Cerebellar nuclear complex (tissue), 1 donor: ENCODE data around the gene AP1B1.

Source experiments
- DNase-seq, 2 experiments: peaks; one replicate each; lab custom pipeline; 2025; lab: John Stamatoyannopoulos, UW

The AP1B1 gene

DNA sequence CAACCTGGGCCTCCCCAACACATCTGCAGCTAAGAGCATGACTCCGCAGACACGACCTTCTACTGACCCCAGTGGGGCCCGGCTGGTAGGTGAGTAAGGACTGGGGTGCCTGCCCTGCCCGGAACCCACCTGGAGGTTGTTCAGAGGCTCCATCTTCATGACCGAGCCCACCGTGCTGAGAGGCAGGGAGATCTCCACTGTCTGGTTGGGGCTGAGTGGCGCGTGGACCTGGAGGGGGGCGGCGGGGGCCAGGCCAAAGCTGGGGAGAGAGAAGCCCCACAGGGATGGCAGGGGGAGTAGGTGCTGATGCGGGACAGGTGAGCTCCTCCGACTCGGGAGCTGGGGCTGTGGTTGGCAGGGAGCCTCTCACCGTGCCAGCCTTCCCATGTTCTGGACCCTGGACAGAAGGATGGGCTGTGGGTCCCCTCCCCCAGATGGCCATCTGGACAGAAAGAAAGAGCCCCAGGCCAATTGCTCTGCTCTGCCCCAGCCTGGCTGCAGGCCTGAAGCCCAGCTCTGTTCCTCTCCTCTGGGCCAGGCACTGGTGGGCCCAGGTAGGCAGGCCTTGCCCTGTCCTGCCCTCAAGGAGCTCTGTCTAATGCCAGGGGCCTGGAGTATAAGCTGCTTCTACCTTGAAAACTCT, 56.6 kb downstream of the AP1B1 start:
- no peak for DNase-seq

DNA sequence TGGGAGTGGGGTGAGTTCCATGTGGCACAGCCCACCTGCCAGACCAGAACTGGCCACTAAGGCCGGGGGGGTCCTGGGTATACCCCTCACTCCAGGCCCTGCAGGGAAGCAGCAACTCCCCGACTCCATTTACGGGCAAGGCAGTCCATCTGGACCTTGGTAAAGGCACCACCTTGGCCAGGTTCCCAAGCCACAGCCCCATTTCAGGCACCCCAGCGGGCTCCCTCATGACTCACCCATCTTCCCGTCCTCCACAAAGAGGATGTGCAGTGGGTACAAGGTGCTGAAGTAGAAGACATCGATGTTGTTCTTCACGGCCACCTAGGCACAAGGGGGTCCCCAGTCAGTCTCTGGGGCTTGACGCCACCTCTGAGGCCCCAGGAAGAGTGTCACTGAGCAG, 57.2 kb downstream of the AP1B1 start:
- no peak for DNase-seq

DNA sequence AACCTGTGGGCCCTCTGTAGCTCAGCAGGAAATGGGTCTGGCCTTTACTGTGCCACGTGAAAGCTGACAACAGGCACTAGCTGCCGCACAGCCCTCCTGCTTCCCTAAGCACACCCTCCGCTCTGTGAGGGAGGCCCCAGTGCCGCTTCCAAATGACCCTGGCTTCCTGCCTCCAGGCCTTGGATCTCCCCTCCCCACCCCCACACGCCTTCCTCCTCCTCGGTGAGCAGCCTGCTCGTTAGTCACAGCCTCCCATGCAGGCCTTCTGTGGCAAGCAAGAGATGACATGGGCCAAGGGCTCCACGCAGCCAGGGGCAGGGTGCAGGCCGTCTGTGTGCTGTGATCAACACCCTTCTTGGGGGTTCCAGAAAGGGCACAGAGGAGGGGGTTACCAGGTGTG, 57.6 kb downstream of the AP1B1 start:
- DNase-seq, result no peak

DNA sequence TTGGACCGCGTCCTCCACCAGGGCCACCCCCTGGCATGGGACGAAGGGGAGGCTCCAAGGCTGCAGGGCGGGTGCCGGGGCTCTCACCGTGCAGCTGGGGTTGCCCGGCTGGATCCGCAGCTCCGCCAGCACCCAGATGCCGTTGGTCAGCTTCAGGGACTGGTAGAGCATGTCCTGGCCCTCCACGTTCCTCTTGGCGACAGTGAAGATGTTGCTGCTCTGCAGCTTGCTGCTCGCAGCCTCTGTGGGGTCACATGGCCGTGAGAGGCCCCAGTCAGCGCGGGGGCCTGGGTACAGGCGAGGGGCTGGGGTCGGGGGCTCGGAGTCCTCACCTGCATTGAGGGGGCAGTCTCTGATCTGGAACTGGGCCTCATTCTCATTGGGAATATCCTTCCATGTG, 58.1 kb downstream of the AP1B1 start:
- DNase-seq, result no peak

DNA sequence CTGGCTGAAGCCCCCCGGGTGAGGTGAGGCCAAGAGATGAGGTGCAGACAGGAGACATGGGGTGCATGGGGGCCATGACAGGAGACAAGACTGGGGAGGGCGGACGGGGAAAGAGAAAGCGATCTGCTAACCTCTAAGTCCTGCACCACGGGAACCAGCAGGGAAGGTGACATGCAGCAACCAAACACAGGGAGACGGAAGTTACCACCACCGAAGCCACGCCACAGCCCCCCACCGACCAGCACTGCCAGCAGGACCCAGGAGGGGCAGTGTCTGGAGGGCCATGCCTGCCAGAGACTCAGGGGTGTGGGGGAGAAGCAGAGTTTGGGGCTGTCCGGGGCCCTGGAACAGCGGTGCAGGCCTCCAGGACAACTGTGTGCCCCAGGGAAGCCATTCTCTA, 58.8 kb downstream of the AP1B1 start:
- no peak for DNase-seq

DNA sequence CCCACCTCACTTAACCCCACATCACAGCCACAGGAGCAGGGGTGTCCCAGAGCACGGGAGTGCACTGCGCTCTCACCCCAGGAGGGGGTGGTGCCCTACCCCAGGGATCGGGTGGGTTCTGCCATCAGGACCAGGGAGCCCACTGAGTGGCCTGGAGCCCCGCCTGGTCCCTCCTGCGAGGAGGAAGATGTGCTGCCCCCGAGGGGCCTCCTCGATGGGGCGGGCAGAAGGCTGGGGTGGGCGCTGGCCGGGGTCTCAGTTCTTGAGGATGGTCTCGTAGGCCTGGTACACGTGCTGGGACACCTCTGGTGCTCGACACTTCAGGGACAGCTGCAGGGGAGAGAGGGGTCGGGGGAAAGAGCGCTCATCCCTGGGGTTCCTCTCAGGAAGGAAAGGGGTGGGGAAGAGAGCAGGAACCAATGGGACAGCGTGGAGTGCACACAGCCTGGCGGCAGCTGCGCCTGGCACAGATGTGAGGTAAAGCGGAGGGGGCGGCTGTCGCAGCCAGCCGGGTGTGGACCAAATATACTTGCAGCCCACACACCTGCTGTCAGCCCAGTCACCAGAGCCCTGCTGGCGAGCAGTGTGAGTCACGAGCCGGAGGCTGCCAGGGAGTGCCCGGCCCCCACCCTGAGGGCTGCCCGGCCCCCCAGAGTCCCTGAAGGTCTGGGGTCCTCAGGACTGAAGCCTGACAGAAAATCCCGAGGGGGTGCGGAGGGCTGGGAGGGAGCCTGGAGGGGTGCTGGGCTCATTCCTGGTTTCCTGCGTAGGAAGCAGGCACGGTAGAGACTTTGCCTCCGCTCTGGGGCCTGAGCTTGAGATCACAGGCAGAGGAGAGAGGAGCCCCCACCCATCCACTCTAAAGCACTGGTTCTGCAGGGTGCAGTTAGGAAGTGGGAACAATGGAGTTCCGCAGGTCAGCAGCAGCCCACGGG, 59.5 kb downstream of the AP1B1 start:
- DNase-seq, result no peak

DNA sequence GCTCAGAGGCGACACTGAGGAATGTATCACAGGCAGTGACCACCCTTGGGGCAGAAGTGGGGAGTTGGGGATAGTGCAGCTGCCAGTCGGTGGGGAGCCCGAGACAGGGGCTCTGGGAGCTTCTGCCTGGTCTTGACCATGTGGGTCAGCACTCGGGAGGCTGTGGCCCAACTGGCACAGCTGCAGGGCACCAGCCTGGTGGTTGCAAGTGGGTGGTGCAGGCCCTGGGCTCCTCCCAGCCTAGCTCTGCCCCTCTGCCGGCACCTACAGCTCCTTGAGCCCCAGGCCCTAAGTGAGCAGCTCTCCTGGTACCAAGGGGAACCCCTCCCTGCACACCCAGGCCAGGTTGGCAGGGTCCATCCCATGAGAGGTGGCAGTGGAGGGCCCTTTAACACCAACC, 60.3 kb downstream of the AP1B1 start:
- DNase-seq, result no peak

DNA sequence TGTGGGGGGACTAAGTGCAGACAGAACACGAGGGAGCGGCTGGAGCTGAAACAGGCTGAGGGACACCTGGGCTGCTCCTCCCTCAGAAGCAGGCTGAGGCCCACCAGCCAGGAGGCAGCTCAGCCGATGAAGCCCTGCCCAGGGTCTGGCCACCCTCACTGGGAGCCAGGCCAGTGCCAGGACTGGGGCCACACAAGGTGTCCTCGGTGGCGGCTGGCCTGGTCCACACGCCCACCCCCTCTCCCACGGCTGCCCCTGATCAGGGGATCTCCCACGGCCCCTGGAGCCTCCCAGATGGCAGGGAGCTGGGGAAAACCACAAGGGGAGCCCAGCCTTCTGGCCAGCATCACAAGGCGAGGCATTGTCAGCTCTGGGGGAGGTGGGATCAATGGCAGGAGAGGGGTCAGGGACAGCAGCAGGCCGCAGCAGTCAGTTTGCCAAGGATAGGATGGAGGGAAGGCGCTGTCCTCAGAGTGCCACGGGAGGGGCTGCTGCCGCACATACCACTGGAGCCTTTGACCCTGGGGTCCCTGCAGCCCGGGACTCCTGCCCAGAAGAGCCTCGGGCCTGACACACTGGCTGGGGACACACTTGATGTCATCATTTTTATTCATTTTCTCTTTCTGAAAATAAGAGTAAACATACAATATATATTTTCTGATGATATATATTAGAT, 61.1 kb downstream of the AP1B1 start:
- no peak for DNase-seq

DNA sequence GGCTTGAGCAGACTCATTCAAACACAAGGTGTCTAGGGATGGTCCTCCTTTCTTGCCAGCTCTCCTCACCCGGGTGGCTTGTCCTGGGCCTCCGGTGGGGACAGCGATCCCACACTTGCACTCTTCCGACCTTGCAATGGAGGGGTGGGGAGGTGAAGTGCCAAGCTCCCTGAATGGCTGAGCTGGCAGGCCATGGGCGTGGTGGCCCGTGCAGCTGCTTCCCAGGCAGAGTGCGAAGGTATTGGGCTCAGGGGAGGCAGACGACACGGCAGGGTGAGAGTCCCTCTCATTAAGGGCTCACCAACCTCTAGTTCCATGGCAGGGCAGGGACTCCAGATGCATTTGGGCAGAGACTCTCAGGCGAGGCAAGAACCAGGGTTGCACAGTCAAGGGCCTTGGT, 61.9 kb downstream of the AP1B1 start:
- DNase-seq, result no peak

DNA sequence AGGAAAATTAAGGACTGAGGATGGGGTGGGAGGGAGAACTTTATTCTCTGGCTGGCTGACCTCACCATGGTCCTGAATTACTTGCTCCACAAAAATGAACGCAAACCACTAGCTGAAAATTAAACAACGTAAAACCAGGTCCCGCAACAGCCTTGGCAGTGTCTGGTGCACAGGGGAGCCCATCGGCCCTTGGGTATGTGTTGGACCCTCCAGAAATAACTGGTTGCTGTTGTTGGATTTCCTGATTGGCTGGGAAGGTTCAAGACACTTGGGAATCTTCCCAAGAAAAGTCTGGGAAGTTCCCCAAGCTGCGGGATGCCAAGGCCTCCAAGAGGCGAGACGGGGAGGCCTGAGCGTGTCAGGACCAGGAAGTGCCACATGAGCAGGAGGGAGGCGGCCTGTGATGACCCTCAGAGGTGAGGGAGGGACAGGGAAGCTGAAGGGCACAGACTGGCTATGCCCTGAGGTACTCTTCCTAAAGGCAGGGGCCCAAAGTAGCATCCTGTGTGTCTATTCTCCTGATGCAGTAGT, 62.5 kb downstream of the AP1B1 start:
- DNase-seq, result no peak

DNA sequence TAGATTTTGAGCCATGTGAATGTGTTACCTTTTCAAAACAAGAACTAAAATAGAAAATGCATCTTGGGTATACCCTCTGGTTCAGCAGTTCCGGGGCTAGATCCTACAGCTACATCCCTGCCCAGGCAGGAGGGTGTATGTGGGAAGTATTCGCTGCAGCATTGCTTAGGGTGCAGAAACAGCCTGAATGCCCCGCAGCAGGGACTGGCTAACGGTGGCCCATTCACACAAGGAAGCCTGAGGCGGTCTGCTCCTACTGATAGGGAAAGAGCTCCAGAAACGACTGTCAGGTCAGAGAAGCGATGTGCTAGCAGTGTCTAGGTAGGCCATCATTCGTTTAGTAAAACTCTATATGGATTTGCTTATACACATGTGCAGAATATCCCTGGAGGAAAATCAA, 63.0 kb downstream of the AP1B1 start:
- DNase-seq, result no peak

DNA sequence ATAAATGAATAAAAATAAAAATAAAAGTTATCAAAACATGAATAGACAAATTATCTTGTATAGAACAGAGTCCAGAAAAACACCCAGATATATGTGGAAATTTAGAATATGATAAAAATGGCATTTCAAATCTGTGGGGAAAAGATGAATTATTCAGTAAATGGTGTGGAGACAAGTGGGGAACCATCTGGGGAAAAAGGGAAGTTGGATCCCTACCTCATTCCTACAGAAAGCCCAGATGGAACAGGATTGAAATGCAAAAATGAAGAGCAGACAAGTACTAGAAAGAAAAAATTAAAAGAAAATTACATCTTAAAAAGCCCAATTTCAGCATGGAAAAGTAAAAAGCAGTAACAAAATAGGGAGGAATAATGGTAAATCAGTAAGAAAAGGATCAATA, 64.7 kb downstream of the AP1B1 start:
- no peak for DNase-seq

DNA sequence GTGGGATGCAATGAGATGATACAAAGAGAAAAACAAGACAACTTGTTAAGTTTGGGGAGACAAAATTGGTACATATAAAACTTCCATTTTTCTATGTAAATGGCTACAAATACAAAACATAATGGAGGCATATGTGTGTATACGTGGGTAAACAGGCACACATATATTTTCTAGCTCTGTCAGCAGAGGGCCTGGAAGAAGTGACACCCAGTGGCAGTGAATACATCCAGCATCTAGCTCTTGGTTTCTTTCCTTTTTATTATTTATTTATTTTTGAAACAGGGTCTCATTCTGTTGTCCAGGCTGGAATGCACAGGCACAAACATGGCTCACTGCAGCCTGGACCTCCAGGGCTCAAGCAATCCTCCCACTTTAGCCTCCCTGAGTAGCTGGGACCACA, 67.8 kb downstream of the AP1B1 start:
- DNase-seq, result no peak

DNA sequence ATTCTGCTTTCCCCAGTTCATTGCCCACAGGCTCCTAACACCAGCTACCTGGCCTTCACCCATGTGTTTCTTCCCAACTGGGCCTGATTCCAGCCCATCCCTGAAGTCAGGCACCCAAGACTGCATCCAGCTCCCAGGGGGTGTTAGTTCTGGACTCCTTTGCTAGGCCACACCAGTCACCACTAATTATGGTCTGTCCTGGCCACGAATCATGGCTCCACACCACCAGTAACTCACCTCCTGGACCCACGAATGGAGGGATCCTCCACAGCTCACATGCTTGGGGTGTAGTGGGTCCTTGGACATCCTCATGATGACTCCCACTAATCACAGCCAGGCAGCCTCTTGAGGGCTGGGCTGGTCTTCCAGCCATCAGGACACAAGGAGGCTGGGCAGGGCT, 69.3 kb downstream of the AP1B1 start:
- no peak for DNase-seq

DNA sequence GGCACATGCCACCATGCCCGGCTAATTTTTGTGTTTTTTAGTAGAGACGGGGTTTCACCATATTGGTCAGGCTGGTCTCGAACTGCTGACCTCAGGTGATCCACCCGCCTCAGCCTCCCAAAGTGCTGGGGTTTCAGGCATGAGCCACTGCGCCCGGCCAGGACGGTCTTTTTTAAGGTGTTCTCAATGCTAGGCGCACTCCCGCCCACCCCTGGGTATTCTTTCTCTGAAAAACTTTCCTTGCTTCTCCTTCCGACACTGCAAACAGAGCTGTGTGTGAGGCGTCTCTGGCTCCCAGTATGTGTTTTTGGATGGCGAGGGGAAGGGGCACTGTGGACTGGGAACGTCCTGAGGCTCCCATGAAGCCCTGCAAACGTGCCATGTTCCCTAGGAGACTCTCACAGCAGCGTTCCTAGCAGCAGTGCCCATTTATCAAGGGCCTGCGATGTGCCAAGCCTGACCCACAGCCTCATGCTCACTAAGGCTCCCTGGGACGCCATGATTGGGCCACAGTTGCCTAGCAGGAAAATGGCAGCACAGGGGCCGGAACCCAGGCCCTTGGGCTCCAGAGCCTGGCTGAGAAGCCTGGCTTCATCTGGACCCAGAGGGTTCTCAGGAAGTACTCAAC, 70.4 kb downstream of the AP1B1 start:
- DNase-seq, result no peak

DNA sequence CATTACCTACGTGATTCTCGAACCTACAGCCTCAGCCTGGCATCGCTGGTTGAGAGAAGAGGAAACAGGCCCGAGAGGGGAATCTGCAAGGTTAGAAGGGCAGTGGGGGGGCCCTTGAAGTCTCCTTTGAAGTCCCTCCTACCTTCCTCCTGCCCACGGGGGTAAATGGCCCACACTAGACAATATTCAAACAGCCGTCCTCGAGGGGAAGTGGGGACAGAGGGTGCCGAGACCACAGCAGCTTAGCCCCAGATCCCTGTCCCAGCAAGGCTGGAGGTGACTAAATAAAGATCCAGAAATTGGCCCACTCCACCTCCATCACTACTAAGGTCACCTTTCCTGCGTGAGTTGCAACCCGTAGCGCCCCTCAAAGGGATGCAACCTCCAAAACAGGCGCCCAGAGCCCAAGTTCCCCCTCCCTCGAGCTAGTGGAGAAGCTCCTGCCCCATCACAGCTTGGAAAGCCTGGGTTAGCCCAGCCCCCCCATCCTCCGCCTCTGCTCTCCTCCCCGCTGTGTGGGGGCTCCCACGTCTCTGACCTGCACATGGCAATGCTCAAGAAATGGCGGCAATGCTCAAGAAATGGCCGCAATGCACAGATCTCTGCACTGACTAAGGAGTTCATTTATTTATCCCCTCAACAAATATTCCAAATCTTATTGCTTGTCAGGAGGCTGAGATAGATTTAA, 72.1 kb downstream of the AP1B1 start:
- no peak for DNase-seq

DNA sequence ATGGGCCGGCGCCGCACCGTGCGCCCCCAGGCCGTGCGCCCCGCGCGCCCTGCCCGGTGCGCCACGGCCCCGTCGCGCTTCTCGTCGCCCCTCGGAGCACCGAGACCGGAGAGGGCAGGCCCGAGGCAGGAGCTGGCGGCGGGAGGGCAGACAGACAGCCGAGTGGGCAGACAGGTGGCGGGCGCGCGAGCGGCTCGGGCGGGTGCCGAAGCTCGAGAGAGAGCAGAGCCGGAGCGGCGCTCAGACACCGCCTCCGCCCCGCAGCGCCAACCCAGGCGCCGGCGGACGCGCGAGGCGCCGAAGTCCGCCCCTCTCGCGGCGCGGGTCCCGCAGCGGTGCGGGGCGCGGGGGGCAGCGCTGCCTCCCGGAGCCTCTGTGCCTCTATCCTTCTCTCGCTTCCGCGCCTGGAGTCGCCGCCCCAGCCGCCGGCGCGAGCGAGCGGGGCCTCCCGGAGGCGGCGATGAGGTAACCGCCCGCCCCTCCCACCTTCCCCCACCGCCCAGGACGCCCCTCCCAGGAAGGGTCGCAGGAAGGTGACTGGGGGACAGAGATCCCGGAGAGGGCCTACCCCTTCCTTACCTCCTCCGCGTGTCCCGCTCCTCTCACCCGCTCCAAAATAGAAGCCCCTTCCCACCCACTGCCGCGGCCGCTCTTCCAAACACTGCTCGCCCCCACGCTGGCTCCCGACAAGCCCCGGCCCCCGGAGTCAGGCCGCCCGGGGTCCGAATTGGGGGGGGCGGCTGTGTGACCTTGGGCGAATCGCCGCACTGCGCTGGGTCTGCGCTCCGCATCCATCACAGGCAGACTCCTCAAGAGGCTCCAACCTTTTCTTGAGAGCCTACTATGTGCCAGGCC, 72.9 kb downstream of the AP1B1 start, which contains the start of gene RASL10A:
Gene RASL10A, minus strand, starts transcription at position 412 of the 855 bp plus-strand sequence. CDS start 451 bp downstream, outside the sequence.
- no peak for DNase-seq

DNA sequence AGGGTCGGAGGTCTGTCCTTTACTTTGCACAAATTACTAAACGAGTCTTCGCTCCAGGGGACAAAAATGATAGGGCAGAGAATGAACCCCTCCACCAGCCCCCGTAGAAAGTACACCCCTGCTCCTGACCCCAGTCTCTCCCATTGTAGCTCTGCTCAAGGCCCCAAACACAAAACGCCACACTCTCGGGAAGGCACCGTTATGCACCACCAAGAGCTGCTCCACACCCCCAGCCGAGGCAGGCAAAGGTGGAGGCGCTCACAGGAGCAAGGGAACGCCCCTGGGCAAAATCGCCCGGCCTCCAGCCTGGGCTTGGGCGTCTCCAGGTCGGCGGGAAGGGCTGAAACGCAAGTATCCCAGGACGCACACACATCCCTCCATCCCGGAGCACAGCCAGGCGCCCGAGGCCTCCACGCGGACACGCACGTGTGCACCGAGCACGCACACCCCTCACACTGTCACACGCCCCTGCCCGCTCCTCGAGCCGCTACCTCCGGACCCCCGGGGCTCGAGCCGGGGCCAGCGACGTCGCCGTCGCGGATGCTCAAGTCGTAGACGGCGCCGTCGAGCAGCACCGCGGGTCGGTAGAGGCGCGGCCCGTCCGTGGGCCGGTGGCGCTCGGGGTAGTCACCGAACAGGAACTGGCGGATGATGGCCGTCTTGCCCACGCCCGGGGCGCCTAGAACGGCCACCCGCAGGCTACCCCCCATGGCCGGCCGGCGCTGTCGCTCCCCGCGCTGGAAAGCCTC, 73.7 kb downstream of the AP1B1 start:
- no peak for DNase-seq

DNA sequence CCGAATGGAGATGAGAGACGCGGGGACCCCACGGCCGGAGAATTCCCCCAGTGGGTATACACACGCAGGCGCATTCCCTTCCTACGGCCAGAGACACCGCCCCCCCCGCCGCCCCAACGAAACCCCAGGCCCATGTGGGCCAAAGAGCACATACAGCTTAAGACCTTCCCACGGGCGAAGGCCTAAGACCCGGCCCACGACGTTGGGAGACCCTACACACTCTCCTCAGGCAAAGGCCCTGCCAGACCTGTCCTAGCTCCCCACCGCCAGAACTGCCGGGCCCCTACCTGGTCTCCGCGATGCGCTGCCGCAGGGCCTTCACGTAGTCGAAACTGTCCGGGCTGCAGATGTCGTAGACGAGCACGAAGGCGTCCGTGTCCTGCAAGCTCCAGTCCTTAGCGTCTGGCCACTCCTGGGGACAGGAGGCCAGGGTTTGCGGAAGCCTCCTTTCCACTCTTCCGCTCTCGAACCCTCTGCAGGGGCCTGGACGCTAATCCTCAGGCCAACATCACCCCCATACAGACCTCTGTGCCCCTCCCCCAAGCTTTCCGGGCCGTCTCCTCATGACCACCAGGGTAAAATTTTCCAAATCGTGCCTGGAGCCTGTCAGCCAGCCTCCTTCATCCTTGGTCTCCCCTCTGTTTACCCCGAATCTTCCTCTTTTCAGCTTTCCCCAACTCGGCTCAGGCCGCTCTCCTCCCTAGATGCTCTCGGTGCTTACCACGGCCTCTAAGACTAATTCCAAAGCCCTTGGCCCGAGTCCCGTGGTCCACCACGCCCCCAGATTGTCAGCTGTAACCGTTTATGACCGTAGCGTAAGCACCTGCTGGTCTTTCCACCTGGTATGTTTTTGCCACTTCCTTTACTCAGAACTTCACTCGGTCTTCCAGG, 74.5 kb downstream of the AP1B1 start:
- DNase-seq, result no peak
